ACHN (cell line): Measurements from ENCODE around the gene SRA1.
A peak's percentile ranks its signal among the peaks of the same experiment; 100 is the strongest.
"Not testable (repeated sequence)": the region's sequence is repeated elsewhere in the genome, so short reads cannot be mapped to it uniquely, and the experiment has no call there.

ENCODE experiments used
- DNase-seq: peaks from one replicate; pipeline ENCODE4 v3.0.0-alpha.2; 2015
- in situ Hi-C: cut with HindIII; loops from 2 replicates; pipeline ENCODE4 v1.10.0; 2017; ENCODE audit warnings: low sequenced_read_pairs, low pct_ligation_motif_present, low pct_unique_long_range_greater_than_20kb

SRA1 gene

DNA sequence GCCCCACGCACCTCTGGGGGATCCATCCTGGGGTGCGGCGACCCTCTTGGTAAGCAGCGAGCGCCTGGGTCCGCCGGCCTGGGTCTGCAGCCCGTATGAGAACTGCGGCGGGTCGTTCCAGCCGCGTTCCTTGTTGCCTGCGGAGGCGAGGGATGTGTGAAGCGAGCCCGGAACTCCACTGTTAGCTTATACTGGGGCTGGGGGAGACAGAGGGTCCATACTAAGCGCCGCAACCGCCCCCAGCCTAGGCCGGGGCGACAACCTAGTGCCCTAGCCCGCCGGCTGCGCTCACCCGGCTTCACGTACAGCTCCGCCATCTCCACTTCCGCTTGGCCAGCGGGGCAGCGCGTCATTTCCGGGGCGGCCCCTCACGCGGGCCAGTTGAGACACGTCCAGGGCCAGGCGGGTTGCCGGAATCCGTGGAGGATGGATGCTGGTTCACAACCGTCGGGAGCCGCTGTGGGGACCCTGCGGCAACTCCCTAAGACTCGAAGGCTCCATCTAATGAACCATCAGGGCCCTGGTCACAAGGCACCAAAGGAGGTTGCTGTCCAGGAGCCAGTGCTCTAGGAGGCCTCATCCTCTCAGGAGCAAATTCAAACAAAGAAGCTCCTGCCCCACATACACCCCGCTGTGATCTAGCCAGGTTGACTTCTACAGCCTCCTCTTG is at the start of gene SRA1:
Gene SRA1 (minus strand): TSS at position 338 of the 670 bp plus-strand sequence. CDS start 21 bp downstream, at position 317.
- peak; percentile 88 for DNase-seq
- in situ Hi-C loops: no loop called here

GRCh38 chr5:140607031-140607430 is 49.8 kb upstream of the SRA1 start:
- DNase-seq: no peak
- in situ Hi-C loops: no loop called here

- in situ Hi-C loops: no loop called here
- DNase-seq: no peak
Observed at GRCh38 chr5:140605879-140606278, 48.6 kb upstream of the SRA1 start.

DNA sequence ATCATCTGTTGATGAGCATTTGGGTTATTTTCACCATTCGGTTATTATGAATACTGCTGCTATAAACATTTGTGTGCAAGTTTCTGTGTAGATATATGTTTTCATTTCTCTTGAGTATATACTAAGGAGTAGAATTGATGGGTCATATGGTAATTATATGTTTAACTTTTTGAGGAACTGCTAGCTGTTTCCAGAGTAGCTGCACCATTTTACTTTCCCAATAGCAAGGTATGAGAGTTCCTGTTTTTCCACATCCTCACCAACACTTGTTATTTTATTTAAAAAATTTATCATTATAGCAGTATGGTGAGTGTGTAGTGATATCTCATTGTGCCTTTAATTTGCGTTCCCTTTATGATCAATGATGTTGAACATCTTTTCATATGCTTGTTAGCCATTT is 46.5 kb upstream of the SRA1 start:
- no peak for DNase-seq
- in situ Hi-C loops: no loop called here

DNA sequence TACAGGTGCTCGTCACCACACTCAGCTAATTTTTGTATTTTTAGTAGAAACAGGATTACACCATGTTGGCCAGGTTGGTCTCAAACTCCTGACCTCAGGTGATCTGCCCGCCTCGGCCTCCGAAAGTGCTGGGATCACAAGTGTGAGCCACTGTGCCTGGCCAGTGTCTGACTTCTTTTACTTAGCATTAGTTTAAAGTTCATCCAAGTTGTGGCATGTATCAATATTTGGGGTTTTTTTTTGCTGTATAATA is 46.1 kb upstream of the SRA1 start:
- in situ Hi-C loops, DNase-seq: not testable (repeated sequence)

DNA sequence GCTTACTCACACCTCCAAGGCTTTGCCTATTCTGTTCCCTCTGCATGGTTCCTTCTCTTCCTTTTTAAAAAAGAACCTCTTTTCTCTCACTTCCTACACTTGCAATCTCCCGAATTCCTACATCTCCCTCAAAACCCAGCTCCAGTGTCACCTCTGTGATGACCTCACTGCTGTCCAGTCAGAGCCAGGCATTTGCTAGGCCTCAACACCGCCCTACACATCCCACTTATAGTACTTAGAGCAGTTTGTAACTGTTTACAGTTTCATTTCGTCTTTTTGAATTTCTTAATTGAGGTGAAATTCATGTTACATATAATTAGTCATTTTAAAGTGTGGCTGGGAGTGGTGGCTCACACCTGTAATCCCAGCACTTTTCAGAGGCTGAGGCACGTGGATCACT is 44.9 kb upstream of the SRA1 start:
- no peak for DNase-seq
- in situ Hi-C loops: no loop called here

GRCh38 chr5:140600096-140600495 is 42.8 kb upstream of the SRA1 start:
- in situ Hi-C loops: no loop called here
- DNase-seq: no peak

DNA sequence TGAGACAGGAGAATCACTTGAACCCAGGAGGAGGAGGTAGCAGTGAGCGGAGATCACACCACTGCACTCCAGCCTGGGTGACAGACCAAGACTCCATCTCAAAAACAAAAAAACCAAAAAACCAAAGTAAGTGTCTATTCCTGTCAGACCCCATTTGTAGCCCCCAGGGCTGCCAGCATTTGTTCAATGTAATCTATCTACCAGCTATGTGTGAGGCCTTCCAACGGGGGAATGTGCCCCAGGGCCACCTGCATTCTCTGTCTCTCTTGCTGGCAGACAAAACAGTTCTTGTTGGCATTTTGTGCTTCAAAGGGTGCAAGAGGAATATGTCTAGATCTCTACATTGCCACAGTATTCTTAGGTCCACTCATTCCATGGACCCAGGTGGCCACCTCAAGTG is 41.6 kb upstream of the SRA1 start:
- DNase-seq: no peak
- in situ Hi-C loops: no loop called here

- in situ Hi-C loops: no loop called here
- no peak for DNase-seq
Observed at GRCh38 chr5:140596321-140596741, 39.1 kb upstream of the SRA1 start.

- DNase-seq: no peak
- in situ Hi-C loops: no loop called here
Observed at GRCh38 chr5:140595538-140596300, 38.4 kb upstream of the SRA1 start.

- in situ Hi-C loops: no loop called here
- no peak for DNase-seq
Observed at GRCh38 chr5:140594169-140594568, 36.9 kb upstream of the SRA1 start.

DNA sequence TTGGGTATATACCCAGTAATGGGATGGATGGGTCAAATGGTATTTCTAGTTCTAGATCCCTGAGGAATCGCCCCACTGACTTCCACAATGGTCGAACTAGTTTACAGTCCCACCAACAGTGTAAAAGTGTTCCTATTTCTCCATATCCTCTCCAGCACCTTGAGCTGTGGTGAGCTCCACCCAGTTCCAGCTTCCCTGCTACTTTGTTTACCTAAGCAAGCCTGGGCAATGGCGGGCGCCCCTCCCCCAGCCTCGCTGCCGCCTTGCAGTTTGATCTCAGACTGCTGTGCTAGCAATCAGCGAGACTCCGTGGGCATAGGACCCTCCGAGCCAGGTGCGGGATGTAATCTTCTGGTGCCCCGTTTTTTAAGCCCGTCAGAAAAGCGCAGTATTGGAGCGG is 35.8 kb upstream of the SRA1 start:
- not testable (repeated sequence) for DNase-seq

DNA sequence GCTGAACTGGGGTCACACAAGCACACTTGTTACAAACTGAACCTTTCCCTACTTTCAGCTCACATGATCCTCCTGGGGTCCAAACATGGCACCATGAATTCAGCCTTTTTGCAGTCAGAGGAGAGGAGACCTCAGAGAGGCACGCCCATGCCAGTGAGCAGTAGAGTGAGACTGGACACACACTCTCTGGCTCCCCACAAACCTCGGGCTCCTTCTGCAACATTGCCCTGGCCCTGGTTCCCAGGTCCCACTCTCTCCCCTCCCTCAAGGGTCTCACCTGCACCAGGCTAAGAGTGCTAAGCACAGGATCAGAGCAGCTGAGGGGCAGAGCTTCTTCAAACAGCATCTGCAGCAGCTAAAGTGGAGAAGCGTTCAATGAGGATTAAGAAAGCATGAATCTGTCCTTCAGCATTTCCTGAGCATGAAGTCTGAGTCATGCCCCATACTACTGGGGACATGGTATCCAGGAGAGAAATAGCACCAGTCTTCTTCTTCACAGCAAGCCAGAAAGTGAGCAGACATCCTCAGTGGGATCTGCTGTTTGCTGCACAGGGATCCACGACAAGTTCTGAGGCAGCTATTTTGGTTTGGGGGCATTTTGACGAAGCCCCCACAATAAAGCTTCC is 34.6 kb upstream of the SRA1 start:
- no peak for DNase-seq

More for the DNA sequence above, 35.8 kb upstream of the SRA1 start:
- in situ Hi-C loops: not testable (repeated sequence)

GRCh38 chr5:140590861-140591260 is 33.6 kb upstream of the SRA1 start:
- in situ Hi-C loops: no loop called here
- no peak for DNase-seq

More for the DNA sequence above, 34.6 kb upstream of the SRA1 start:
- in situ Hi-C loops: no loop called here

DNA sequence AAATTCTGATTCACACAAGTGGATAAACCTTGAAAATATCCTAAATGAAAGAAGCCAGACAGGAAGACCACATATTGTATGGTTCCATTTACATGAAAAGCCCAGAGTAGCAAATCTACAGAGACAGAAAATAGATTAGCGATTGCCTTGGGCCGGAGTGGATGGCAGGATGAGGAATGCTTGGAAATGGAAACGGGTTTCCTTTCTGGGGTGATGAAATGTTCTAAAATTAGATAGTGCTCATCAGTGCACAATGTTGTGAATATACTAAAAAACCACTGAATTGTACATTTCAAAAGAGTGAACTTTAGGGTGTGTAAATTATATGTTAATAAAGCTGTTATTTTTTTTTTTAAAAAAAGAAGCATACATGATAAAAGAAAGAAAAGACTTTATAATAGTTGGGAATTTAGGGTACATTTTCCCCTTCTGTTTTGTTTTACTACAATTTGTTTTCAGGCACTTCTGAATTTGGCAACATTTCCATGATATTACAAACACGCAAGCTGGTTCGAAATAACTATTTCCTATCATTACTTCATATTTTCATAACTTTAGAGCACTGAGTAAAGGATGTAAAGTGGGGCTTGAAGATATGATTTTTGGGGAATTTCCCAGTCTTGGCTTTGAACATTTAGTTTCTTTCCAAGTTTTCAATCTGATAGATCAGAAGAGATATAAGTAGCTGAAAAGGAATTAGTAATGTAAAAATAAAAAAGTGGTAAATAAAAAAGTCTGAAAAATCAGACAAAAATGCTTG is 31.2 kb upstream of the SRA1 start:
- in situ Hi-C loops: no loop called here
- DNase-seq: no peak

DNA sequence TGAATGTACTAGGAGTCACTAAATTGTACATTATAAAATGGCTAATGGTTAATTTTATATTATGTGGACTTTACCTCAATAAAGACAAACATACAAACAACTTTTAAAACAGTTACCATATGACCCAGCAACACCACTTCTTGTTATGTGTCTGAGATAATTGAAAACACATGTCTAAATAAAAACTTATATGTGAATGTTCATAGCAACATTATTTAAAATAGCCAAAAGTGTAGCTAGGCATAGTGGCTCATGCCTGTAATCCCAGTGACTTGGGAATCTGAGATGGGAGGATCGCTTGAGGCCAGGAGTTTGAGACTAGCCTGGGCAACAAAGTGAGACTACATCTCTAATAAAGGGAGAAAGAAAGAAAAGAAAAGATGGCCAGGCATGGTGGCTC is 30.2 kb upstream of the SRA1 start:
- in situ Hi-C loops: no loop called here
- DNase-seq: no peak

DNA sequence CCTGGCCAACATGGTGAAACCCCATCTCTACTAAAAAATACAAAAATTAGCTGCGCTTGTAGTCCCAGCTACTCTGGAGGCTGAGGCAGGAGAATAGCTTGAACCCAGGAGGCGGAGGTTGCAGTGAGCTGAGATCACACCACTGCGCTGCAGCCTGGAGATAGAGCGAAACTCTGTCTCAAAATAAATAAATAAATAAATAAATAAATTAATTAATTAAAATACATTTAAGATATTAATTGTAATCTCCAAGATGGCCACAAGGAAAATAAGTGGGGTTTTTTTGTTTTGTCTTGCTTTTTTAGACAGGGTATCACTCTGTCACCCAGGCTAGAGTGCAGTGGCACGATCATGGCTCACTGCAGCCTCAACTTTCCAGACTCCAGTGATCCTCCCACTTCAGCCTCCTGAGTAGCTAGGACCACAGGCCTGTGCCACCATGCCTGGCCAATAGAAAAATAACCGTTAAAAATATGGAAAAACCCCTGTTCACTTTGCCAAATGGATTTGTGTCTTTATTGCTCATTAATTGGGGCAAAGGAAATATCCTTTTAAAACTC is 22.0 kb upstream of the SRA1 start:
- DNase-seq, in situ Hi-C loops: not testable (repeated sequence)

DNA sequence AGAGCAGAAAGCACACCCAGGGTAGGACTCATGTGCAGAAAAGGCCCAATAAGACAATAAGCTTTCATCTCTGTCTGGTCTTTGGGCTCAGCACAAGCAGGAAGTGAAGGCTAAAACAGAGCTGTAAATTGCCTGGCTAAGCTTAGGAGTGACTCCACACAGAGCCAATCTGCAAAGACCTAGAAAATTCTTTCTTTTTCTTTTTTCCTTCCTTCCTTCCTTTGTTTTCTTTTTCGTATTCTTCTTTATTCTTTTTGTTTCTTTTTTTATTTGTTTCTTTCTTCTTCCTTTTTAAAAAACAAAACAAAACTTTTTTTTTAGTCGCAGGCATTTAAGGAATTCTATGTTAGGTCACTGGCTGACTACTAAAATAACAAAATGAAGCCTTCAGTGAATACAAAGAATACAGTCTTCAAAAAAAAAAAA is 19.5 kb upstream of the SRA1 start:
- no peak for DNase-seq
- in situ Hi-C loops: no loop called here

DNA sequence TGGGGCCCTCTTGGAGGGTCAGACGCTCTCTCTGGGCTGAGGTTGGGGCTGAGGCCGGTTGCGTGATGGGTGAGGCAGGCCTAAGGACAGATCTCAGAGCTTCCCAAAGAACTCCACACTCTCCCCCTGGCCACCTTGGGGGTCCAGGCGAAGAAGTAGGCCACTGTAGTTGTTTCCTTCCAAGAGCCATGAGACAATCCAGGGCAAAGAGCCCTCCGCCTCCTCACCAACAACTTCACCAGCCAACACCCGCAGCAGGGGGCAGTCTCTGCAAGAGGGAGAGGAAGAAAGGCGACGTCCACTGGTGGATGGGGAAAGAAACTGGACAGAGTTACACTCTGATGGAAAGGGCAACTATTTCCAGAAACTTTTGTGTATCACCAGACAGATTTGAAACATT is 18.0 kb upstream of the SRA1 start:
- no peak for DNase-seq
- in situ Hi-C loops: no loop called here
